Mesodermal cell (in vitro differentiated cells): Measurements from ENCODE around the gene SLC6A17. TPM values are rescaled to one million over a fixed set of nuclear protein-coding genes. Genes with fewer than 3 reads are reported as not detected.

Source experiments
- H3K27ac ChIP-seq: 2 replicates; pipeline ENCODE4 v1.7.0; 2013; ENCODE audit warnings: mild to moderate bottlenecking, low read depth, low read length, moderate library complexity; ENCODE audit not compliant: severe bottlenecking
- H3K36me3 ChIP-seq: 2 replicates; pipeline ENCODE4 v1.7.1; 2013; ENCODE audit warnings: mild to moderate bottlenecking, low read length, moderate library complexity; ENCODE audit not compliant: control insufficient read depth, insufficient read depth
- H3K4me1 ChIP-seq: one replicate; pipeline ENCODE4 v1.7.1; 2013; ENCODE audit warnings: mild to moderate bottlenecking, low read length; ENCODE audit not compliant: insufficient read depth, control insufficient read depth, poor library complexity, severe bottlenecking
- H3K4me3 ChIP-seq: 2 replicates; pipeline ENCODE4 v1.7.0; 2013; ENCODE audit warnings: low read length, control low read depth, mild to moderate bottlenecking; ENCODE audit not compliant: insufficient read depth, poor library complexity, severe bottlenecking; ENCODE audit errors: extremely low read depth
- H3K9me3 ChIP-seq: 2 replicates; pipeline ENCODE4 v1.7.1; 2013; ENCODE audit warnings: mild to moderate bottlenecking, low read length, moderate library complexity; ENCODE audit not compliant: control insufficient read depth
- WGBS, 2 experiments: methylation state at CpG; one replicate each; pipeline ENCODE4 v1.1.5; 2013; ENCODE audit warnings: missing lambda C conversion rate in 2 of 2; ENCODE audit not compliant: insufficient coverage in 2 of 2; 5-methylcytosine and 5-hydroxymethylcytosine counted together
- polyA plus RNA-seq, 2 experiments: library from polyadenylated mRNA; stranded (reverse); fragments of 50-300 nt; gene quantifications; one replicate each; pipeline ENCODE4 v1.2.3, GENCODE V29; 2013

The SLC6A17 gene
- polyA plus RNA-seq (2013, experiment 1 of 2) = 1.5 TPM
- polyA plus RNA-seq (2013, experiment 2 of 2) = 0.76 TPM

GRCh38 chr1:110150330-110151174, at the start of gene SLC6A17:
SLC6A17 (plus strand) TSS chr1:110150494; CDS start chr1:110166930, 16,436 bp downstream.
- H3K36me3 ChIP-seq = no peaks in the 10 kb centered on the region
- H3K9me3 ChIP-seq = no peaks in the 10 kb centered on the region
- peak within 1 kb of the TSS; percentile 38 for H3K4me3 ChIP-seq
- peaks cover 12% of the 10 kb centered on the region for H3K4me1 ChIP-seq
- 0% methylated on average over 77 to 102 of the region's 104 CpGs for WGBS, 2 experiments
- H3K27ac ChIP-seq = no peak within 1 kb of the TSS

GRCh38 chr1:110102081-110102480, 48.2 kb upstream of the SLC6A17 start:
- no peaks in the 10 kb centered on the region for H3K9me3 ChIP-seq
- no peaks in the 10 kb centered on the region for H3K36me3 ChIP-seq
- no peak overlapping the region for H3K27ac ChIP-seq
- peaks cover 12% of the 10 kb centered on the region for H3K4me1 ChIP-seq
- H3K4me3 ChIP-seq = no peak overlapping the region
- 82 to 90% methylated on average over 4 to 5 of the region's 7 CpGs for WGBS, 2 experiments

GRCh38 chr1:110106013-110106941, 44.0 kb upstream of the SLC6A17 start:
- Histone ChIP-seq H3K27ac (no peak overlapping the region), H3K4me3 (no peak overlapping the region), H3K9me3 (no peaks in the 10 kb centered on the region), H3K4me1 (peaks cover 5% of the 10 kb centered on the region), H3K36me3 (no peaks in the 10 kb centered on the region)
- WGBS, 2 experiments = 32 to 43% methylated on average over 5 to 8 of the region's 8 CpGs

- Histone ChIP-seq H3K4me1 (no peaks in the 10 kb centered on the region), H3K27ac (no peak overlapping the region), H3K9me3 (no peaks in the 10 kb centered on the region), H3K36me3 (no peaks in the 10 kb centered on the region), H3K4me3 (no peak overlapping the region)
- 75 to 79% methylated on average over 7 of the region's 7 CpGs for WGBS, 2 experiments
These were observed 42.3 kb upstream of the SLC6A17 start for GRCh38 chr1:110107867-110108469.

GRCh38 chr1:110111081-110111480, 39.2 kb upstream of the SLC6A17 start:
- no peaks in the 10 kb centered on the region for H3K9me3 ChIP-seq
- WGBS, 2 experiments = 80 to 81% methylated on average over 3 to 4 of the region's 4 CpGs

GRCh38 chr1:110112143-110112542, 38.2 kb upstream of the SLC6A17 start, which contains the start of gene UBL4B:
UBL4B (plus strand) TSS chr1:110112443; CDS start chr1:110112535, 92 bp downstream.
- Histone ChIP-seq H3K4me1 (no peaks in the 10 kb centered on the region), H3K27ac (no peak within 1 kb of the TSS), H3K36me3 (no peaks in the 10 kb centered on the region), H3K9me3 (no peaks in the 10 kb centered on the region), H3K4me3 (no peak within 1 kb of the TSS)
- WGBS, 2 experiments = 86 to 89% methylated on average over 3 to 4 of the region's 5 CpGs

More at GRCh38 chr1:110111081-110111480, 39.2 kb upstream of the SLC6A17 start:
- H3K36me3 ChIP-seq = no peaks in the 10 kb centered on the region
- no peak overlapping the region for H3K27ac ChIP-seq
- H3K4me3 ChIP-seq = no peak overlapping the region
- H3K4me1 ChIP-seq = no peaks in the 10 kb centered on the region

- 86 to 92% methylated on average over 7 to 9 of the region's 9 CpGs for WGBS, 2 experiments
These were observed 37.6 kb upstream of the SLC6A17 start for GRCh38 chr1:110112656-110113055.

GRCh38 chr1:110113551-110113950, 36.7 kb upstream of the SLC6A17 start:
- Histone ChIP-seq H3K9me3 (no peaks in the 10 kb centered on the region), H3K4me1 (no peaks in the 10 kb centered on the region), H3K36me3 (no peaks in the 10 kb centered on the region), H3K27ac (no peak overlapping the region), H3K4me3 (no peak overlapping the region)
- 73 to 85% methylated on average over 4 to 5 of the region's 5 CpGs for WGBS, 2 experiments

More at GRCh38 chr1:110112656-110113055, 37.6 kb upstream of the SLC6A17 start:
- H3K4me3 ChIP-seq = no peak overlapping the region
- no peaks in the 10 kb centered on the region for H3K36me3 ChIP-seq
- H3K27ac ChIP-seq = no peak overlapping the region
- H3K9me3 ChIP-seq = no peaks in the 10 kb centered on the region
- no peaks in the 10 kb centered on the region for H3K4me1 ChIP-seq

- 89% methylated on average over 4 to 5 of the region's 5 CpGs for WGBS, 2 experiments
- H3K9me3 ChIP-seq = no peaks in the 10 kb centered on the region
- no peak overlapping the region for H3K4me3 ChIP-seq
- no peak overlapping the region for H3K27ac ChIP-seq
- no peaks in the 10 kb centered on the region for H3K4me1 ChIP-seq
- H3K36me3 ChIP-seq = no peaks in the 10 kb centered on the region
These were observed 36.1 kb upstream of the SLC6A17 start for GRCh38 chr1:110114173-110114572.

- Histone ChIP-seq H3K4me1 (no peaks in the 10 kb centered on the region), H3K36me3 (no peaks in the 10 kb centered on the region), H3K4me3 (no peak overlapping the region), H3K27ac (no peak overlapping the region), H3K9me3 (no peaks in the 10 kb centered on the region)
- WGBS, 2 experiments = 46 to 50% methylated on average over 4 of the region's 5 CpGs
These were observed 35.5 kb upstream of the SLC6A17 start for GRCh38 chr1:110114784-110115183.
